CD4-positive, alpha-beta T cell (primary cell): Measurements from ENCODE around the gene TANK. TPM values are rescaled to one million over a fixed set of nuclear protein-coding genes. Genes with fewer than 3 reads are reported as not detected.

Experiments used
- ATAC-seq: fragments of 200-7000 bp; cut with Tn5 transposase; one replicate; pipeline ENCODE4 v1.10.0; 2022; ENCODE audit warnings: mild to moderate bottlenecking; ENCODE audit not compliant: poor library complexity
- CTCF ChIA-PET: fragments of 350-600 bp; sonication (Branson Sonifier 250); formaldehyde crosslinking; loops from one replicate; lab custom pipeline; 2021; ENCODE audit warnings: antibody characterized with exemption, inconsistent platforms; lab: Charles Lee
- POLR2A ChIA-PET: fragments of 350-600 bp; sonication (Branson Sonifier 250); formaldehyde crosslinking; loops from one replicate; lab custom pipeline; 2021; ENCODE audit warnings: antibody characterized with exemption, inconsistent platforms; lab: Charles Lee
- DNase-seq, 14 experiments: peaks; one replicate each; pipeline ENCODE4 v3.0.0-alpha.2; 2013 to 2020; ENCODE audit warnings: mixed read lengths in 2 of 14
- H3K27ac ChIP-seq, 2 donors: one replicate each; pipeline versions ENCODE4 v1.5.1 to v1.7.0; 2013; ENCODE audit warnings: low read length in 2 of 2, low read depth in 1 of 2, mild to moderate bottlenecking in 1 of 2
- H3K27me3 ChIP-seq, 2 experiments: 1 replicate in 1 of 2; 2 replicates in 1 of 2; pipeline versions ENCODE4 v1.6.1 to v1.7.0; 2013; ENCODE audit warnings: low read length in 2 of 2, control low read depth in 1 of 2, mild to moderate bottlenecking in 1 of 2, moderate library complexity in 1 of 2; ENCODE audit not compliant: insufficient read depth in 2 of 2, control insufficient read depth in 1 of 2
- H3K36me3 ChIP-seq: one replicate; pipeline ENCODE4 v1.6.1; 2013; ENCODE audit warnings: low read length, control low read depth; ENCODE audit not compliant: insufficient read depth
- H3K4me1 ChIP-seq: one replicate; pipeline ENCODE4 v1.6.1; 2013; ENCODE audit warnings: low read length, control low read depth; ENCODE audit not compliant: insufficient read depth
- H3K4me3 ChIP-seq: one replicate; pipeline ENCODE4 v1.5.1; 2013; ENCODE audit warnings: mild to moderate bottlenecking, low read length, moderate library complexity
- H3K9me3 ChIP-seq, 2 experiments: 1 replicate in 1 of 2; 2 replicates in 1 of 2; pipeline versions ENCODE4 v1.6.1 to v1.7.0; 2013; ENCODE audit warnings: low read length in 2 of 2, mild to moderate bottlenecking in 2 of 2, control low read depth in 1 of 2, moderate library complexity in 1 of 2; ENCODE audit not compliant: control insufficient read depth in 1 of 2, insufficient read depth in 1 of 2
- H3K27ac Mint-ChIP-seq: one replicate; pipeline ENCODE4 v1.8.0; 2020; ENCODE audit warnings: mixed read lengths
- H3K27me3 Mint-ChIP-seq: one replicate; pipeline ENCODE4 v1.8.0; 2021; ENCODE audit warnings: mixed read lengths
- H3K36me3 Mint-ChIP-seq: one replicate; pipeline ENCODE4 v1.8.0; 2021; ENCODE audit warnings: low read depth, mixed read lengths
- H3K4me1 Mint-ChIP-seq: one replicate; pipeline ENCODE4 v1.8.0; 2021; ENCODE audit warnings: low read depth, mixed read lengths
- H3K4me3 Mint-ChIP-seq: one replicate; pipeline ENCODE4 v1.8.0; 2020; ENCODE audit warnings: mild to moderate bottlenecking, mixed read lengths
- H3K9me3 Mint-ChIP-seq: one replicate; pipeline ENCODE4 v1.8.0; 2020; ENCODE audit warnings: mixed read lengths
- intact Hi-C, 2 experiments: fragments of 100-400 bp; cut with DNase I in 1 of 2; cut with micrococcal nuclease in 1 of 2; formaldehyde crosslinking; loops; one replicate each; pipeline versions ENCODE4 v1.15.1 to v1.9.0; 2023 to 2025; cut with DNase I, micrococcal nuclease
- total RNA-seq, 174 experiments: library from RNA in 2 of 174; stranded (reverse) in 2 of 174; gene quantifications; one replicate each; pipeline ENCODE4 v1.2.3 and lab custom pipeline; 2021 to 2026
- TF ChIP-seq, protein P1 (sequence below): fragments of 200-600 bp; IDR thresholded peaks from one replicate; pipeline ENCODE4 v1.8.0; 2022; ENCODE audit warnings: antibody characterized with exemption, mild to moderate bottlenecking

TANK gene
- total RNA-seq, 2 experiments from 2014 or later, result 66.3 to 71.7 TPM

DNA sequence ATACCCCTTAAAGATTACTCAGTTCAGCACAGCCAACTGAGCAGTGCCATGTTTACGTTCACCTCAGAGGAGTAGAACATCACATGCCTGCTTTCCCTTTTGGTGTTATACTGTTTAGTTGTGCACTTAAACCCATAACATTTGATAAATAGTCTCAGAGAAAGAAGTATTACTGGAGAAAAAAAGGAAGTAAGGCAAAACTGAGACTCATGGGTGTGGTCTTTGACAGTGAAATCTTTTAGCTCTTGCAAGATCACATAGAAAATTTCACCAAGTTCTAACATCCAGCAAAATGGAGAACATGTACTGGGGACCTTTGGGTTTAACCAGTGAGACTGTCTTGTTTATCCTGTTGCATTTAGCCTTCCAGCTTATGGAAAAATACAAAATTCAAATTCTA, 5.6 kb downstream of the TANK start:
- intact Hi-C loops, result no loop called here
- POLR2A ChIA-PET, result interaction anchor here (1.1 kb wide), 1 partner anchor 29 kb away, joined by 4 read pairs; no protein-coding TSS in a partner anchor
- CTCF ChIA-PET, result interaction anchor here (0.9 to 1.2 kb wide), 2 partner anchors 10 to 13 kb away, joined by 3 read pairs; no protein-coding TSS in a partner anchor
- H3K27me3 Mint-ChIP-seq, result no peaks in the 10 kb centered on the region
- H3K36me3 Mint-ChIP-seq, result peaks cover 50% of the 10 kb centered on the region
- peaks cover 23% of the 10 kb centered on the region for H3K4me1 ChIP-seq
- H3K4me3 Mint-ChIP-seq, result peak overlapping the region; percentile 13
- no peaks in the 10 kb centered on the region for H3K27me3 ChIP-seq
- H3K9me3 Mint-ChIP-seq, result no peaks in the 10 kb centered on the region
- no peaks in the 10 kb centered on the region for H3K9me3 ChIP-seq
- DNase-seq, result peak in 1 of 14 experiments; percentile 31
- H3K27ac Mint-ChIP-seq, result peak overlapping the region; percentile 78
- TF ChIP-seq, protein P1, sequence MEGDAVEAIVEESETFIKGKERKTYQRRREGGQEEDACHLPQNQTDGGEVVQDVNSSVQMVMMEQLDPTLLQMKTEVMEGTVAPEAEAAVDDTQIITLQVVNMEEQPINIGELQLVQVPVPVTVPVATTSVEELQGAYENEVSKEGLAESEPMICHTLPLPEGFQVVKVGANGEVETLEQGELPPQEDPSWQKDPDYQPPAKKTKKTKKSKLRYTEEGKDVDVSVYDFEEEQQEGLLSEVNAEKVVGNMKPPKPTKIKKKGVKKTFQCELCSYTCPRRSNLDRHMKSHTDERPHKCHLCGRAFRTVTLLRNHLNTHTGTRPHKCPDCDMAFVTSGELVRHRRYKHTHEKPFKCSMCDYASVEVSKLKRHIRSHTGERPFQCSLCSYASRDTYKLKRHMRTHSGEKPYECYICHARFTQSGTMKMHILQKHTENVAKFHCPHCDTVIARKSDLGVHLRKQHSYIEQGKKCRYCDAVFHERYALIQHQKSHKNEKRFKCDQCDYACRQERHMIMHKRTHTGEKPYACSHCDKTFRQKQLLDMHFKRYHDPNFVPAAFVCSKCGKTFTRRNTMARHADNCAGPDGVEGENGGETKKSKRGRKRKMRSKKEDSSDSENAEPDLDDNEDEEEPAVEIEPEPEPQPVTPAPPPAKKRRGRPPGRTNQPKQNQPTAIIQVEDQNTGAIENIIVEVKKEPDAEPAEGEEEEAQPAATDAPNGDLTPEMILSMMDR, result no peak
- no peak overlapping the region for H3K27ac ChIP-seq
- no peak overlapping the region for H3K4me3 ChIP-seq
- H3K36me3 ChIP-seq, result peaks cover 24% of the 10 kb centered on the region
- no peak for ATAC-seq
- H3K4me1 Mint-ChIP-seq, result peaks cover 92% of the 10 kb centered on the region

DNA sequence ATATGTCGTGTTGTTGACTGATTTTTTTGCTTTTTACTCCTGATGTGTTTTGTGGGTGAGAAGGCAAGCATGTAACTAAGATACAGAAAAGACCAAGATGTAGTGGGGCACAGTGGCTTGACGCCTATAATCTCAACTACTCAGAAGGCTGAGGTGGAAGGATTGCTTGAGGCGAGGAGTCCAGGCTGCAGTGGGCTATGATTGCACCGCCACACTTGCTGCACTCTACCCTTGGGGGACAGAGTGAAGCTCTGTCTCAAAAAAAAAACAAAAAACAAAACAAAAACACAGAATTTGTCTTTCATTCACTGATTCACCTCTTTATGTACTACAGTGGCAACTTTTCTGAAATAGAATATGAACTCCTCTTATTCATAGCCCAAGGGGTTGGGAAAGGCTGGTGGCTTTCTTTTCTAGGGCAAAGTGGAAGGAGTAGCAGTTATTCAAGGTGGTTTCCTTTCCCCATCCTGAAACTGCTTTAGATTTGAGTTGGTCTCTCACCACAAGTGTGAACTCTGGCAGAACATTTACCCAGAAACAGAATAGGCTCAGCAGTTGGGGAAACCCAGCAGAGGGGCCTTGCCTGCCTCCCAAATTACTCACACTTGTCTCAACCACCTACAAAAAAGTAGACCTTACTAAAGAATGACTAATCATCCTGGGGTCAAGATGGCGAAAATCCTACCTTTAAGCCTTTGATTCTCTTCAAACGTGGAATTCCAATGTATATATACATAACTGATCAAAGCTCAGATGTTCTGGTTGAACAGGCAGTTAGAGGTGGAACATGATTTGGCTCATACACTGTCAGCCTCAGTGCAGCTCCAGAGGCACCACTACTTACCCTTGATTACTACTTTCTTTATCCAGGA, 6.5 kb downstream of the TANK start:
- peaks cover 54% of the 10 kb centered on the region for H3K36me3 Mint-ChIP-seq
- TF ChIP-seq, protein P1, result no peak
- H3K9me3 Mint-ChIP-seq, result no peaks in the 10 kb centered on the region
- ATAC-seq, result peak; percentile 73
- peak overlapping the region; percentile 78 for H3K27ac Mint-ChIP-seq
- intact Hi-C loops, result no loop called here
- no peak overlapping the region for H3K4me3 ChIP-seq
- H3K4me1 Mint-ChIP-seq, result peaks cover 92% of the 10 kb centered on the region
- H3K9me3 ChIP-seq, result no peaks in the 10 kb centered on the region
- peaks cover 26% of the 10 kb centered on the region for H3K4me1 ChIP-seq
- peaks cover 24% of the 10 kb centered on the region for H3K36me3 ChIP-seq
- no peaks in the 10 kb centered on the region for H3K27me3 Mint-ChIP-seq
- H3K27me3 ChIP-seq, result no peaks in the 10 kb centered on the region
- ChIA-PET POLR2A (interaction anchor here (1.1 kb wide), 1 partner anchor 30 kb away, joined by 4 read pairs; no protein-coding TSS in a partner anchor), CTCF (interaction anchor here (1.2 to 1.5 kb wide), 2 partner anchors 10 to 53 kb away, joined by 3 read pairs; no protein-coding TSS in a partner anchor)
- peak in 8 of 14 experiments; percentile 5 to 84 (median 22) for DNase-seq
- H3K4me3 Mint-ChIP-seq, result peak overlapping the region; percentile 62
- H3K27ac ChIP-seq, result peak overlapping the region in 1 of 2 donors; percentile 57

DNA sequence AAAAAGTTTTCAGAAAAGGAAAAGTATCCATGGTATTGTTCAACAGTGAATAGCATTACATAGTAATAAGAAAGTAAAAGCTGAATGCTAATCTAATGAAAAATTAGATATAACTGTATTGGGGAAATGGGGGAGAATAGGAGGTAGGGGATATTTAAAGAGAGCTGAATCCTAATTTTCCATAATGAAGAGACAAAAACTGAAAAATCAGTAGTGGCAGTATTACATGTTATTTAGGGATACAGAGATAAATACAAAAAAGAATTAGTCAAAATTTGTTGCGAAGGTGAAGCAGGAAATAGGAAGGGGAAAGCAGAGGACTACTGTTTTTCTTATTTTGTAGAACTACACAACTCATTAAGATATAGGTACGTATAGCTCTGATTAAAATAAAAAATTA, 9.1 kb downstream of the TANK start:
- Histone ChIP-seq H3K9me3 (no peaks in the 10 kb centered on the region), H3K4me1 (peaks cover 29% of the 10 kb centered on the region), H3K36me3 (peaks cover 22% of the 10 kb centered on the region), H3K4me3 (no peak overlapping the region), H3K27ac (no peak overlapping the region), H3K27me3 (no peaks in the 10 kb centered on the region)
- DNase-seq (no peak), ATAC-seq (no peak)
- Mint-ChIP-seq H3K4me1 (peaks cover 88% of the 10 kb centered on the region), H3K27me3 (no peaks in the 10 kb centered on the region), H3K9me3 (no peaks in the 10 kb centered on the region), H3K36me3 (peaks cover 62% of the 10 kb centered on the region), H3K4me3 (no peak overlapping the region), H3K27ac (peak overlapping the region; percentile 50)
- TF ChIP-seq, protein P1, result no peak
- POLR2A ChIA-PET, result interaction anchor here (0.9 to 2.1 kb wide), 2 partner anchors 9 to 35 kb away, joined by 3 to 9 read pairs; partner anchors contain the start of gene TANK
- intact Hi-C loops, result no loop called here
- CTCF ChIA-PET, result interaction anchor here (0.8 kb wide), 1 partner anchor 15 kb away, joined by 3 read pairs; no protein-coding TSS in a partner anchor
